GM21717 (cell line): Measurements from ENCODE around the gene NSL1.
"Not testable (repeated sequence)": the region's sequence is repeated elsewhere in the genome, so short reads cannot be mapped to it uniquely, and the experiment has no call there.

Experiments
- ATAC-seq: cut with Tn5 transposase; IDR thresholded peaks from one replicate; pipeline ENCODE4 v1.9.1; 2021; ENCODE audit warnings: mild to moderate bottlenecking, moderate library complexity; ENCODE audit not compliant: unreplicated experiment

Gene NSL1

DNA sequence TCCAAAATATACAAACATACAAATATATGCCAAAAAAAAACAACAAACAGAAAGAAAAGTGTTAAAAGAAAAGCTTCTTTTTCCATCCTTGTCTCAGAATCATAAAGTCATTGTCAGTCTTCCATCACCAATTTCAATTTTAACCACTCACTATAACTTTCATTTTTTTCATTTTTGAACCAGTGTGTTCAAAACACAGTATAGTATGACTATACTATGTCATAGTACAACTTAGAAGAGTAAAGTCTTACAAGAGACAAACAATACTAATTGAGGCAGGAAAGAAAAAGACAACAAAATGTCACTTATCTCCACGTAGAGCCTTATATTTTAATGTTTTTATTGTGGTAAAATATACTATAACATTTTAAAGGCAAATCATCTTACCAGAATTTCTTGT is 7.6 kb downstream of the NSL1 start:
- no peak for ATAC-seq

- no peak for ATAC-seq
Measured at GRCh38 chr1:212782422-212783154, 9.0 kb downstream of the NSL1 start.

DNA sequence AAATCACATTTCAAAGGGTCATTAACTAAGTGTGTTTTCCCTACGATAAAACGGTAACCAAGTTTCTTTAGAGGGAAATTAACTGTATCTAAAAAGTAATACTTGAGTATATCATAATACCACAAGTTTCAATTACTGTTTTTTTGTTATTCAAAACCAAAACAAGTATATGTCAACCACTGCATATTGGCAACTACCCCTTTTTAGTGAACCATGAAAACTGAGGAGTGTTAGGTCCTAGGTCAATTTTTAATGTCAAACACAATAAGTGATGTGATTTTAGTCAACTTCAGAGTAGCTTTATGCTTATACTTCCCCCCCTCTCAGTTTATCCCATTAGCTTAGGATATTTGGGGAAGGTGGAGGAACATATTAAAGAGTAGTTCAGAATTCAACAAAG is 10.4 kb downstream of the NSL1 start:
- no peak for ATAC-seq

DNA sequence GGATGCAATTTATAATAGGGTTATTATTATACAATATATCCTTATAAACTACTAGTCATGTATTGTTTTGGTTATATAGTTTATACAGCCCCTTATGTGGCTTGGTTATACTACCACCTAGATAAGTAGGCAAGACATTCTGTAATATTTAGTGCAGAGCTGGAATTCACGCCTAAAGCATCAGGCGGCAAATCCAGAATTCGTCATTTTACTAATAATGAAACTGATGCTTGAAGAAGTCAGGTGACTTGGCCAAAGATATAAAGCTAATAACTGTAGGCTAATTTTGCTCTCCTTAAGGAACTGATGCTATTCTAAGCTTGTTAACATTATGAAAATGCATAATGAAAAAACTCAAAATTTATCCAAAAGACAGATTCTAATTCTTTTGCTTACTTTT is 10.8 kb downstream of the NSL1 start:
- no peak for ATAC-seq

DNA sequence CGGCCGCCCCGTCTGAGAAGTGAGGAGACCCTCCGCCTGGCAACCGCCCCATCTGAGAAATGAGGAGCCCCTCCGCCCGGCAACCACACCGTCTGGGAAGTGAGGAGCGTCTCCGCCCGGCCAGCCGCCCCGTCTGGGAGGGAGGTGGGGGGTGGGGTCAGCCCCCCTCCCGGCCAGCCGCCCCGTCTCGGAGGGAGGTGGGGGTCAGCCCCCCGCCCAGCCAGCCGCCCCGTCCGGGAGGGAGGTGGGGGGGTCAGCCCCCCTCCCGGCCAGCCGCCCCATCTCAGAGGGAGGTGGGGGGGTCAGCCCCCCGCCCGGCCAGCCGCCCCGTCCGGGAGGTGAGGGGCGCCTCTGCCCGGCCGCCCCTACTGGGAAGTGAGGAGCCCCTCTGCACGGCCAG is 12.5 kb downstream of the NSL1 start:
- not testable (repeated sequence) for ATAC-seq

DNA sequence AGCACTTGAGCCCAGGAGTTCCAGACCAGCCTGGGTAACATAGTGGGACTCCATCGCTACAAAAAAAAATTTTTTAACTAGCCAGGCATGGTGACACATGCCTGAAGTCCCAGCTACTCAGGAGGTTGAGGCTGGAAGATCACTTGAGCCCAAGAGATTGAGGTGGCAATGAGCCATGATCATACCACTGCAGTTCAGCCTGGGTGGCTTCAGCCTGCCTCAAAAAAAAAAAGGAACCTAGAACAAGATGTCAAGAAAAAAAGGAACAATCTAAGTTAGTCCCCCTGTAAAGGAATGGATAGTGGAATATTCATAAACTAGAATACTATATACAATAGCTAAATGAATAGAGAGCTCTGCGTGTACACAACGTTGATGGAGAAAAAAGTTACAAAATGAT is 14.4 kb downstream of the NSL1 start:
- ATAC-seq = no peak

DNA sequence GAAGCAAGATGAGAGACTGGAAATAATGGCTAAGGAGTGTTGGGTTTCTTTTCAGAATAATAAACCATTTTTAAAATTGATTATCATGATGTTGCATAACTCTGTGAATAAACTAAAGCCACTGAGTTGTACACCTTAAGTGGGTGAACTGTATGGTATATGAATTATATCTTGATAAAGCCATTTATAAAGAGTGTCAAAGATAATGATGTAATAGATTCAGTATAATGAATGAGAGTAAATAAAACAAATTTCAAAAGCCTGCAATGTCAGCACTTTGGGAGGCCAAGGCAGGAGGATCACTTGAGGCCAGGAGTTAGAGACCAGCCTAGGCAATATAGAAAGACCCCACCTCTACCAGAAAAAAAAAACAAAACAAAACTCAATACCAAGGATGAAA is 16.3 kb downstream of the NSL1 start:
- ATAC-seq = no peak

GRCh38 chr1:212774584-212774983 is 17.0 kb downstream of the NSL1 start:
- ATAC-seq = no peak

DNA sequence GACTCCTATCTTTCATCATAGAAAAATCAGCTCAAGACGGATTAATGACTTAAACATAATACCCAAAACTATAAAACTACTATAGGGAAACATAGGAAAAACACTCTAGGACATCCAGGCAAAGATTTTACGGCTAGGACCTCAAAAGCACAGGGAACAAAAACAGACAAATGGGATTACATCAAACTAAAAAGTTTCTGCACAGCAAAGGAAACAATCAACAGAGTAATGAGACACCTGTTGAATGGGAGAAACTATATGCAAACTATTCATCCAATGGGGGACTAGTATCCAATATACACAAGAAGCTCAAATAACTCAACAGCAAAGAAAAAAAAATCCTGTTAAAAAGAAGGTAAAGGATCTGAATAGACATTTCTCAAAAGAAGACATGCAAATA is 18.6 kb downstream of the NSL1 start:
- ATAC-seq = no peak

DNA sequence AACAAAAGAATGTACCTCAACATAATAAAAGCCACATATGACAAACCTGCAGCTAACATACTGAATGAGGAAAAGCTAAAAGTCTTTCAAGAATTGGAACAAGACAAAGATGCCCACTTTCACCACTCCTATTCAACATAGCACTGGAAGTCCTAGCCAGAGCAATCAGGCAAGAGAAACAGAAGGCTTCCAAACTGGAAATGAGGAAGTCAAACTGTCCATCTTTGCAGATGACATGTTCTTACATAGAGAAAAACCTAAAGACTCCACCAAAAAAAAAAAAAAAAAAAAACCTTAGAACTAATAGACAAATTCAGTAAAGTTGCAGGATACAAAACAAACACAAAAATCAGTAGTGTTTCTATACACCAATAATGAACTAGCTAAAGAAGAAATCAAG is 20.2 kb downstream of the NSL1 start:
- ATAC-seq = no peak

DNA sequence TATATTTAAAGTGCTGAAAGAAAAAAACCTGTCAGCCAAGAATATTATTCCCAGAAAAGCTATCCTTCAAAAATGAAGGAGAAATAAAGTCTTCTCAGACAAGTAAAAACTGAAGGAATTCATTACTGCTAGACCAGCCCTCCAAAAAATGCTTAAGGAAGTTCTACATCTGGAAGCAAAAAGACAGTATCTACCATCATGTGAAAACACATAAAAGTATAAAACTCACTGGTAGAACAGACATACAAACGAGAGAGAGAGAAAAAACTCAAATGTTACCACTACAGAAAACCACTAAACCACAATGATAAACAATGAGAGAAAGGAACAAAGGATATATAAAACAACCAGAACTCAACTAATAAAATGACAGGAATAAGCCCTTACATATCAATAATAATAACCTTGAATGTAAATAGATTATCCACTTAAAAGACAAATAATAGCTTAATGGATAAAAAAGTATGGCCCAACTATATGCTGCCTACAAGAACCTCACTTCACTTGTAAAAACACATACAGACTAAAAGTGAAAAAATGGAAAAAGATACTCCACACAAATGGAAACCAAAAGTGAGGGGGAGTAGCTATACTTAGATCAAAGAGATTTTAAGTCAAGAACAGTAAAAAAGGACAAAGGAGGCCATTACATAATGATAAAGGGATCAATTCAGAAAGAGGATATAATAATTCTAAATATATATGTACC is 22.0 kb downstream of the NSL1 start:
- ATAC-seq = peak; percentile 74

DNA sequence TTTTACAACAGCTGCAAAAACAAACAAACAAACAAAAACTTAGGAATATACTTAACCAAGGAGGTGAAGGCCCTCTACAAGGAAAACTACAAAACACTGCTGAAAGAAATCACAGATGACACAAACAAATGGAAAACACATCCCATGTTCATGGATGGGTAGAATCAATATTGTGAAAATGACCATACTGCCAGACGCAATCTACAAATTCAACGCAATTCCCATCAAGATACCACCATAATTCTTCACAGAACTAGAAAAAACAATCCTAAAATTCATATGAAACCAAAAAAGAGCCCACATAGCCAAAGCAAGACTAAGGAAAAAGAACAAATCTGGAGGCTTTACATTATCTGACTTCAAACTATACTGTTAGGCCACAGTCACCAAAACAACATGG is 24.8 kb downstream of the NSL1 start:
- not testable (repeated sequence) for ATAC-seq

GRCh38 chr1:212764718-212765281 is 26.8 kb downstream of the NSL1 start:
- not testable (repeated sequence) for ATAC-seq

DNA sequence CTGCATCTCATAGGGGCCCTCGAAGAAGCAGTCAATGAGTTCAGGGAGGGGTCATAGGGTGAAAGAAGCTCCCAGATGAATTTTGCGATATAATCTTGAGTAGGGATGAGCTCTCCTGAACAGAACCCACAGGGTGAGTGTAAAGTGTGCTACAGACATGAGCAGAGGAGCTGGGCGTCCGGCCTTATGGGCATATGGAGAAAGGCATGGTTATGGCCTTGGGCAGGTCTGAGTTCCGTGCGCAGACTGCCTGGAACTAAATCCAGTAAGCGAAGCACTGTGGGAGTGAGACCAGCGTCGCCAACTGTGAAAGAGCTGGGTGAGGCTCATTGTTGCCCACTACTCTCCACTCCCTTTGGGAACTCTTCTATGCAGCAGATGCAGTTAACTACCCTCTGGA is 28.7 kb downstream of the NSL1 start:
- ATAC-seq = no peak

DNA sequence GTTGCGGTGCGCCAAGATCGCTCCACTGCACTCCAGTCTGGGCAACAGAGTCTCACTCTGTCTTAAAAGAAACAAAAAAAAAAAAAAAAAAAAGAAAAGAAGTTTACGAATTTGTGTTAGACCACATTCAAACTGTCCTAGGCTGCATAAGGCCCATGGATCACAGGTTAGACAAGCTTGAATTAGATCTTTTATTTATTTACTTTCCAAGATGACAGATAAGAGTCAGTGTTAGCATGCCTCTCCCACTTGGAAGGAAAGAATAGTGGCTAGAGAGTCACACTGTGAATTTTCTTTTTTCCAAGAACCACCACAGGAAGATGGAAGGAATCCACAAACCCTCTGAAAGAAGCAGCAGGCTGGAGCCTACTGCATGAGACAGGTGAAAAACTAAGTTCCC is 29.3 kb downstream of the NSL1 start:
- no peak for ATAC-seq

GRCh38 chr1:212760126-212760823 is 31.3 kb downstream of the NSL1 start:
- peak; percentile 71 for ATAC-seq

DNA sequence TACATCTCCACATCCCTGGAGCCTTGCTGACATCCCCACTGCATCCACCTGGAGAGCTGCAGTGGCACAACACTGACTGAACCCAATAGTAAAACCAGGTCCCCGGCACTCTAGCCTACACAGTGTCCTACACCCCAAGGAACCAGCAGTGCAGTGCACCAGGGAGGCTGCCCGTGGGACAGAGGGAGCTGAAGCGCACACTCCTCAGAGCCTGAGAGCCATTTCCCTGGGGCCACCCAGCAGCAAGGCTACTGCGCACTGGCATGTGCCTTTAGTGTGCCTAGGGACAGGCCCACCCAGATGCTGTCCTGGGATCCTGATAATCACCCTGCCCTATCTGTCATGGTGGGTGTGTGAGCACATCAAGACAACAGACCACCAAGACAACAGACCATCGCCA is 31.9 kb downstream of the NSL1 start:
- no peak for ATAC-seq

DNA sequence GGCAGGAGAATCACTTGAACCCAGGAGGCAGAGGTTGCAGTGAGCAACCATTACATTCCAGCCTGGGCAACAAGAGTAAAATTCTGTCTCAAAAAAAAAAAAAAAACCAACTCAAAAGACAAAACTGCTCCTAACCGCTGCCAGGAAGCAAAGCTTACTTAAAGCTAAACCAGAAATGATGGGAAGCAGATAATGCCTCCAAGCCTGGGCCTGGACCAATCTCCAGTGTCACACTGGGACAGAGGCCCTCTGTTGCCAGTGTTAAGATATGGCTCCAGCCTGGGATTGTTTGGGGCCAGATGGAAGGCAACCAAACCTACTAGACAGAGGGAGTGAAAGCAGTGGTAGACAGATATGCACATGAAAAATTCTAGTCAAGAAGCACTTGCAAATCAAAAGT is 36.9 kb downstream of the NSL1 start:
- no peak for ATAC-seq

DNA sequence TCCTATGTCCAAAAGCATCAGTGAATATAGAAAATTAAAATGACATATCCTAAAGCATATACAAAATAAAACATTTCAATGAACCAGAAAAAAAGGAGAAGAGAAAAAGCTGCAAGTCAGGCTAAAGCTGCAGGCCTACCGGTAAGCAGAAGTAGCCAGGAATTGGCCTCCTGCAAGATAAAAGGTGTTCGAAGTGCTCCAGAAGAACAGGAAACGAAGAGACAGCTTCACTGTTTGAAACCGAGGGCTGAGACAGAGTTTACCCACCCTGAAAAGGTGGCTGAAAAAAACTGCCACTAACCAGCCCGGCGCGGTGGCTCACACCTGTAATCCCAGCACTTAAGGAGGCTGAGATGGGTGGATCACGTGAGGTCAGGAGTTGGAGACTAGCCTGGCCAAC is 37.4 kb downstream of the NSL1 start:
- no peak for ATAC-seq

GRCh38 chr1:212753749-212754148 is 37.8 kb downstream of the NSL1 start:
- no peak for ATAC-seq

DNA sequence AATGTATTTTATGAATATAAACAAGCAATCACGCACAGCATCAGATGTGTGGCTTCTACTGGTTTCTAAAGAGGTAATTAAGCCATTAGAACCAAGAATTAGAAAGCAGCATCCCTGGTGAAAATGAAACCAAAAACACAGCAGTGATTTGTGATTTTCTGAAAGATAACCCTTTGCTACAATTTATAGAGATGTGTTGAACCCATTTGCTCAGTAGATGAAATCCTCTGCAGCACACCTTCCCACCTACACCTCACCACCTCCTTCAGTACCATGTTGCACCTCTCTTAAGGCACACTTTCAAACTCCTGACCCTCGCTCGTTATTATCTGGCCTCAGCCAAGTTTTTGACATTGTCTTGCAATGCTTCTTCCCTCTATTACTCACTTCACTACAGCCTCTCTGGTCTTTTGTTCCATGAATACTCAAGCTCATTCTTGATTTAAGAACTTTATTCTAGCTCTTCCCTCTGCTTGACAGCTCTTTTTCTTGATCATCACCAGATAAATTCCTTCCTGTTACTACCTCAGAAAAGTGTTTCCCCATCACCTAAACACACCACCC is 38.6 kb downstream of the NSL1 start:
- peak; percentile 31 for ATAC-seq
